CMK (cell line): ENCODE data around the gene OPTN.
"Not testable (repeated sequence)": the region's sequence is repeated elsewhere in the genome, so short reads cannot be mapped to it uniquely, and the experiment has no call there.

Experiments used
- DNase-seq: peaks from one replicate; pipeline ENCODE4 v3.0.0-alpha.2; 2010; ENCODE audit warnings: low read depth

Gene OPTN

GRCh38 chr10:13099666-13100348, at the start of gene OPTN:
Gene OPTN (plus strand): TSS chr10:13100163. CDS start chr10:13109123, 8,960 bp downstream.
- DNase-seq = no peak

- DNase-seq = no peak
These were observed 48.8 kb upstream of the OPTN start for GRCh38 chr10:13051126-13051694.

GRCh38 chr10:13053208-13053607, 46.8 kb upstream of the OPTN start:
- DNase-seq = not testable (repeated sequence)

- DNase-seq = no peak
These were observed 46.0 kb upstream of the OPTN start for GRCh38 chr10:13053794-13054462.

- no peak for DNase-seq
These were observed 45.1 kb upstream of the OPTN start for GRCh38 chr10:13054844-13055243.

GRCh38 chr10:13056456-13057077, 43.4 kb upstream of the OPTN start:
- no peak for DNase-seq

- no peak for DNase-seq
These were observed 37.2 kb upstream of the OPTN start for GRCh38 chr10:13062803-13063202.

GRCh38 chr10:13066527-13066926, 33.4 kb upstream of the OPTN start:
- DNase-seq = no peak

GRCh38 chr10:13067431-13067830, 32.5 kb upstream of the OPTN start:
- no peak for DNase-seq

GRCh38 chr10:13068071-13068470, 31.9 kb upstream of the OPTN start:
- no peak for DNase-seq

- no peak for DNase-seq
These were observed 31.5 kb upstream of the OPTN start for GRCh38 chr10:13068484-13068883.

GRCh38 chr10:13072339-13072738, 27.6 kb upstream of the OPTN start:
- no peak for DNase-seq

GRCh38 chr10:13074563-13075451, 25.2 kb upstream of the OPTN start:
- DNase-seq = peak; percentile 12

GRCh38 chr10:13078912-13079775, 20.8 kb upstream of the OPTN start:
- no peak for DNase-seq

GRCh38 chr10:13079776-13080050, 20.2 kb upstream of the OPTN start:
- DNase-seq = no peak

- DNase-seq = no peak
These were observed 19.3 kb upstream of the OPTN start for GRCh38 chr10:13080643-13081042.

GRCh38 chr10:13083700-13084099, 16.3 kb upstream of the OPTN start:
- DNase-seq = not testable (repeated sequence)

- no peak for DNase-seq
These were observed 13.9 kb upstream of the OPTN start for GRCh38 chr10:13086056-13086455.

- DNase-seq = no peak
These were observed 12.4 kb upstream of the OPTN start for GRCh38 chr10:13087601-13087985.

GRCh38 chr10:13087986-13088618, 11.9 kb upstream of the OPTN start:
- DNase-seq = no peak

GRCh38 chr10:13089345-13089744, 10.6 kb upstream of the OPTN start:
- no peak for DNase-seq
